ENCODE data around the gene GPC5.
"Not testable (repeated sequence)": the region's sequence is repeated elsewhere in the genome, so short reads cannot be mapped to it uniquely, and the experiment has no call there.

The GPC5 gene

DNA sequence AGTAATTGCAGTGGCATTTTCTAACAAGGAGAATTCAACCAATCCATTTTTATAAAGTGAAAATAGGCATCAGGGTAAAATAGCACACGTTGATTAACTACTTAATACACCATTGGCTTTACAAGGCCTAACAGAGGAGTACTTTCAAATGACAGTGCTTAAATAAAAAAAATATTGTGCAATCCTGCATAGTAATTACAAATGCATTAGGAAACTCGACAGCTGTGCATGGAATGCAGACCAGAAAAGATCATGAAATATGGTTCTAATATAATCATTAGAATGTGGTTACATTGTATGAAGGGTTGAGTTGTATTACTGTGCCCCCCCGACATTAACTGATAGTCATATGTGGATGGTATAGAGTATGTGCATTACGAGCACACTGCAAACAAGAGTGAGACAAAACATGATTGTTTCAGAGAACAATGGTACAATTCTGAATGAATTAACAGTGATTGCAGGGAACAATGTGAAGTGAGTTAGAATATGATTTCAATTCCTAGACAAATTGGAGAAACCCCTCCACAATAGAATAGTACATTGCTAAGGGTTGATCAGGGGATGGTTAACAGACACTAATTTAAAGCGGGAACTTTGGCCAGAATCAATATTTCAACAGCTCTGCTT is 270.6 kb downstream of the GPC5 start:
- Mint-ChIP-seq H3K4me1 (no peaks in the 10 kb centered on the region), H3K36me3 (ENCODE audit: low read depth) (no peaks in the 10 kb centered on the region), H3K4me3 (no peak overlapping the region), H3K9me3 (no peaks in the 10 kb centered on the region), H3K27me3 (no peaks in the 10 kb centered on the region), H3K27ac (no peak overlapping the region)
- DNase-seq = no peak
- no peak for ATAC-seq

DNA sequence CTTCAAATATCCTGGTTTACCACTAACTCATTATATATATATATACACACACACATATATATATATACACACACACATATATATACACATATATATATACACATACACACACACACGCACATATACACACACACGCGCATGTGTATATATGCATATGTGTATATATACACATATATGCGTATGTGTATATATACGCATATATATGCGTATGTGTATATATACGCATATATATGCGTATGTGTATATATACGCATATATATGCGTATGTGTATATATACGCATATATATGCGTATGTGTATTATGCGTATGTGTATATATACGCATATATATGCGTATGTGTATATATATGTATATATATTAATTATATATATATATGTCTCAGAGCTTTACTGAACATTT is 275.9 kb downstream of the GPC5 start:
- not testable (repeated sequence) for H3K4me1 Mint-ChIP-seq; H3K36me3 Mint-ChIP-seq (ENCODE audit: low read depth)

DNA sequence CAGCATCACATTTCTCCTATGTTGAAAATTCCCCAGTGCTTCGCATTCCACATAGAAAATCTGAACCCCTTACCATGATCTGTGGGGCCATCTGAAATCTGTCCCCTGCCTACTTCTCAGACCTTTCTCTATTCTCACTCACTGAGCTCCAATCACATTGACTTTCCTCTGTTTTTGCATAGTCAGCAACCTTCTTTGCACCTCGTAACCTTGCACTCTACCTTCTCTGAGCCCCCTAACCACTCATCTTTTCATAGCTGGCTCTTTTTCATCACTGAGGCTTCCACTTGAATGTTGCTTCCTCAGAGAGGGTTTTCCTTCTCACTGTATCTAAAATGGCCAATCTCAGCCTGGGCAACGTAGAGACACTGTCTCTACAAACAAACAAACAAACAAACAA is 286.3 kb downstream of the GPC5 start:
- no peaks in the 10 kb centered on the region for H3K4me1 Mint-ChIP-seq
- H3K9me3 Mint-ChIP-seq = no peaks in the 10 kb centered on the region
- no peak overlapping the region for H3K27ac Mint-ChIP-seq
- no peaks in the 10 kb centered on the region for H3K36me3 Mint-ChIP-seq (ENCODE audit: low read depth)
- DNase-seq = no peak
- ATAC-seq = no peak
- H3K27me3 Mint-ChIP-seq = no peaks in the 10 kb centered on the region
- no peak overlapping the region for H3K4me3 Mint-ChIP-seq

More for the DNA sequence above, 275.9 kb downstream of the GPC5 start:
- not testable (repeated sequence) for H3K27ac Mint-ChIP-seq, H3K27me3 Mint-ChIP-seq, DNase-seq, ATAC-seq, H3K4me3 Mint-ChIP-seq, H3K9me3 Mint-ChIP-seq

DNA sequence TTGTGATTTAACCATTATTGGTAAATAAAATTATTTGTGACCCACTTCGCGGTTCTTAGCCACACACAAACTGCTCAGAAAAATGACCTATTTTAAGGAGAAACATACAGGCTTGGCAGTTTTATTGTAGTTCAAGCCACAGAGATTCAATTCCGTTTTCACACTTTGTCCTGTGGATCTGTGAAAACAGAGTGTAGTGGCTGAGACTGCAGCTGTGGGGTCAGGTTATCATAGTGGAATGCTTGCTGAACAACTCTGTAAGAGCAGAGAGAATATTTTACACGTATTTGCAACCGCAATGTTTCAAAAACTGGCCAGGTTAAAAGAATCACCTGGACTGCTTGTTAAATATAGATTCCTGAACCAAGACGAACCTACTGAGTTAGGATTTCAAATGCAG is 292.5 kb downstream of the GPC5 start:
- ATAC-seq (no peak), DNase-seq (no peak)
- H3K36me3 Mint-ChIP-seq (ENCODE audit: low read depth) = no peaks in the 10 kb centered on the region
- no peak overlapping the region for H3K27ac Mint-ChIP-seq
- no peaks in the 10 kb centered on the region for H3K27me3 Mint-ChIP-seq
- no peaks in the 10 kb centered on the region for H3K4me1 Mint-ChIP-seq
- H3K9me3 Mint-ChIP-seq = no peaks in the 10 kb centered on the region
- no peak overlapping the region for H3K4me3 Mint-ChIP-seq

DNA sequence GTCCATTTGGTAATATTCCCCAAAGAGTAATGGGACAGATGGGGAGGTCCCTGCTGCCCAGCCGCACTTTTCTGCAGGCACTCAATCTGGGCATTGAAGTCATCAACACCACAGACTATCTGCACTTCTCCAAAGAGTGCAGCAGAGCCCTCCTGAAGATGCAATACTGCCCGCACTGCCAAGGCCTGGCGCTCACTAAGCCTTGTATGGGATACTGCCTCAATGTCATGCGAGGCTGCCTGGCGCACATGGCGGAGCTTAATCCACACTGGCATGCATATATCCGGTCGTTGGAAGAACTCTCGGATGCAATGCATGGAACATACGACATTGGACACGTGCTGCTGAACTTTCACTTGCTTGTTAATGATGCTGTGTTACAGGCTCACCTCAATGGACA is 295.0 kb downstream of the GPC5 start:
- H3K4me1 Mint-ChIP-seq = no peaks in the 10 kb centered on the region
- H3K27me3 Mint-ChIP-seq = no peaks in the 10 kb centered on the region
- no peak for DNase-seq
- no peak overlapping the region for H3K27ac Mint-ChIP-seq
- no peak for ATAC-seq
- H3K36me3 Mint-ChIP-seq (ENCODE audit: low read depth) = no peaks in the 10 kb centered on the region
- H3K4me3 Mint-ChIP-seq = no peak overlapping the region
- H3K9me3 Mint-ChIP-seq = no peaks in the 10 kb centered on the region

DNA sequence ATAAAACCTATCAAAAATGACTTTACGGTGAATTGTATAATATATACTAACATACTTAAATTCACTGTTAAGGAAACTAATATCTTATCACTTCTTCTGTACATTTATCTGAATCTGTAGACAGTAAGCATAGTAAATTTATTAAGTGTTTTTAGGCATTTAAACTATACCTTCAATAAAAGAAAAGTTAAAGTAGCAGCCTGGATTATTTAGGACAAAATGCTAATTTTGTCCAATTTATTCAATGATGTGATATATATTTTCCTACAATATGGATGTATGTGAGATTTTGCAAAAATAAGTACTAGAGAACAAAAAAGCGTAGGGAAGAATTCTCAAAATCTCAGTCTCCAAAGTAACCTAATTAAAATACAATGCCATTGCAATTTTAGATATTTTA is 299.9 kb downstream of the GPC5 start:
- Mint-ChIP-seq H3K4me1 (no peaks in the 10 kb centered on the region), H3K27me3 (no peaks in the 10 kb centered on the region), H3K4me3 (no peak overlapping the region), H3K27ac (no peak overlapping the region), H3K9me3 (no peaks in the 10 kb centered on the region), H3K36me3 (ENCODE audit: low read depth) (no peaks in the 10 kb centered on the region)
- no peak for ATAC-seq
- no peak for DNase-seq

DNA sequence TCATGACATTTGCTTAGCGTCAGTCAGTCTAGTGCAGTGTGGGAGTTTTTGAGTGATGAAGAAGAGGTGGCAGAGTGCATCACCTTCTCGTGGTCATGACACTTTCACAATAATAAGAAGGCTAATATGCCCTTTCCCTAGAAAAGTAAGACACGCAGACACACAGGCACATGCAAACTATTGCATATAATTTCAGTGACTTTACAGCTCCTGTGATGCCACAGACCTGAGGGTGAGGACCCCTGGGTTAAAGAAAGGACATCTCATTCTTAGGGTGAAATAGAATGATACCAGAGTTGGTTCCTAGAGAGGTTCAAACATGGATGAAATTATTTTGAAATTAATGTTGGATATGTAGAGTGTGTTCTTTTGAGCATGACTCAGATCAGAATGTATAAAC is 300.3 kb downstream of the GPC5 start:
- no peak overlapping the region for H3K27ac Mint-ChIP-seq
- no peaks in the 10 kb centered on the region for H3K4me1 Mint-ChIP-seq
- no peaks in the 10 kb centered on the region for H3K9me3 Mint-ChIP-seq
- ATAC-seq = no peak
- no peaks in the 10 kb centered on the region for H3K36me3 Mint-ChIP-seq (ENCODE audit: low read depth)
- H3K27me3 Mint-ChIP-seq = no peaks in the 10 kb centered on the region
- DNase-seq = no peak
- H3K4me3 Mint-ChIP-seq = no peak overlapping the region

DNA sequence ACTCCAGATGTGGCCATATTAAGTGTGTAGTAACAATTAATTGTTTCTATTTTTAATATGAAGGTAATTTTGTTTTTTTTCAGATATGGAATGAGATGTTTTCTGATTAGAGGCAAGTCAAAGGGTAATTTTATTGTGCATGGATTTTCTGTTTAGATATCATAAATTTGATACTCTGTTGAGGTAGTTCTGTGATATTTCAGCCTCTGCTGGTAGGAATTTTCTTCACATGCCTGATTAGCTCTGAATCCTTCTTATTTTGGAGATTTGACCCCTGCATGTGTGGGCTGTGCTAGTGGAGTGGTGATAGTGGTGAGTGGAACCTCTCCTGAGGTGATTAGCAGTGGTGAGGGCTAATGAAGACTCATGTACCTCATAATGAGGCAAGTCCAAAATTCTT is 301.4 kb downstream of the GPC5 start:
- ATAC-seq = no peak
- H3K27ac Mint-ChIP-seq = no peak overlapping the region
- no peaks in the 10 kb centered on the region for H3K36me3 Mint-ChIP-seq (ENCODE audit: low read depth)

DNA sequence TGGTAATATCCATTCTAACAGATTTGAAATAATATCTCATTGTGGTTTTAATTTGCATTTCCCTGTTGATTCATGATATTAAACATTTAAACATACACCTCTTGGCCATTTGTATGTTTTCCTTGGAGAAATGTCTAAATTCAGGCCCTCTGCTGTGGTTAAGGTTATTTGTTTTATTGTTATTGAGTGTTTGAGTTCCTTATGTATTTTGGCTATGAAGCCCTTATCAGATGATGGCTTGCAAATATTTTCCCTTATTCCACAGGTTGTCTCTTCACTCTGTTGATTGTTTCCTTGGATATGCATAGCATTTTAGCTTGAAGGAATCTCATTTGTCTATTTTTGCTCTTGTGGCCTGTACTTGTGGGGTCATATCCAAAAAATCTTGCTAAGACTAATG is 303.6 kb downstream of the GPC5 start:
- H3K9me3 Mint-ChIP-seq = peaks cover 7% of the 10 kb centered on the region

More for the DNA sequence above, 301.4 kb downstream of the GPC5 start:
- no peak for DNase-seq
- peaks cover 7% of the 10 kb centered on the region for H3K9me3 Mint-ChIP-seq
- no peak overlapping the region for H3K4me3 Mint-ChIP-seq
- no peaks in the 10 kb centered on the region for H3K4me1 Mint-ChIP-seq
- no peaks in the 10 kb centered on the region for H3K27me3 Mint-ChIP-seq

DNA sequence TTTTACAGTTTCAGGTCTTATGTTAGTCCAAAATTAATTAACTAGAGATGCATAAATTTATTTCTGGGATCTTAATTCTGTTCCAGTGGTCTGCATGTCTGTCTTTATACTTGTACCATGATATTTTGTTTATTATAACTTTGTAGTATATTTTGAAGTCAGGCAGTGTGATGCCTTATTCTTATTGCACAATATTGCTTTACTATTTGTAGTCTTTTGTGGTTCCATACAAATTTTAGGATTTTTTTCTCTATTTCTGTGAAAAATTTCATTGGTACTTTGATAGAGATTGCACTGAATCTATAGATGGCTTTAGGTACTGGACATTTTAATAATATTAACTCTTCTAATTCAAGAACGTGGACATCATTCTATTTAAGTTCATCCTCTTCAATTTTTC is 304.0 kb downstream of the GPC5 start:
- no peak overlapping the region for H3K4me3 Mint-ChIP-seq
- no peak for DNase-seq
- no peak overlapping the region for H3K27ac Mint-ChIP-seq
- H3K36me3 Mint-ChIP-seq (ENCODE audit: low read depth) = no peaks in the 10 kb centered on the region
- no peaks in the 10 kb centered on the region for H3K4me1 Mint-ChIP-seq
- no peaks in the 10 kb centered on the region for H3K27me3 Mint-ChIP-seq
- peaks cover 7% of the 10 kb centered on the region for H3K9me3 Mint-ChIP-seq
- ATAC-seq = no peak

More for the DNA sequence above, 303.6 kb downstream of the GPC5 start:
- no peak for DNase-seq
- no peak for ATAC-seq
- H3K4me1 Mint-ChIP-seq = no peaks in the 10 kb centered on the region
- H3K36me3 Mint-ChIP-seq (ENCODE audit: low read depth) = no peaks in the 10 kb centered on the region
- no peaks in the 10 kb centered on the region for H3K27me3 Mint-ChIP-seq
- H3K4me3 Mint-ChIP-seq = no peak overlapping the region
- no peak overlapping the region for H3K27ac Mint-ChIP-seq

DNA sequence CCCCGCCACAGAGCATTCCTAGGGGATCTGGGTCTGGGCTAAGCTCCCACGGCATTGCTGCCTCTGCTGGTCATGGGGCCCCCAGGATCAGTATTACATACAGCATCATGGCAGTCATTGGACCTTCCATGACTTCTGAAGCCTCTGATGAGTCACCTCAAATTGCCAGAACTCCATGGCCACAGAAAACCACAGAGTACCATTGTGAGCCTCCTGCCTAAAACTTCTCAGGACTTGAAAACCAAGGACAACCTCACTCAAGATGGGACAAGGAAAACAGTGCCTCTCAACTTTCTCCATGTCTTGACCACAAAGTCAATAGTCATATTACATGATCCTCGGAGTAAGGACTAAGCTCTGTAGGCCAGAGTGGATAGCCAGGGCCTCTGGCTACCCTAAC is 306.0 kb downstream of the GPC5 start:
- no peaks in the 10 kb centered on the region for H3K4me1 Mint-ChIP-seq
- ATAC-seq = no peak
- DNase-seq = no peak
- no peak overlapping the region for H3K27ac Mint-ChIP-seq
- no peaks in the 10 kb centered on the region for H3K27me3 Mint-ChIP-seq
- H3K9me3 Mint-ChIP-seq = peaks cover 7% of the 10 kb centered on the region
- no peaks in the 10 kb centered on the region for H3K36me3 Mint-ChIP-seq (ENCODE audit: low read depth)
- H3K4me3 Mint-ChIP-seq = no peak overlapping the region

DNA sequence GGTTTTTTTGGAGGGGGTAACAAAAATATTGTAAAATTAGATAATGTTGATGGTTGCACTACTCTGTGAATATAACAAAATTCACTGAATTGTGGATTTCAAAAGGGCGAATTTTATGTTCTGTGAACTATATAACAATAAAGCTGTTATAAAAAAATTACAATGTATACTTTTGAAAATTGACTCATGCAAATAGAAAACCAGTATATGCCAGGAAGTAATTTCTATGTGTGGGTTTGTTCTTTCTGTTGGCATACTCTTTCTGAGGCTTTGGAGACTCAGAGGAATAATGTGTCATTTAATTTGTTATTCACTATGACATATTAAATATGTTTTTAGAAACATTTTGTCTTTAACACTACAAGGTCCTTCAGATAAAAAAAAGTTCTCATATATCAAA is 310.1 kb downstream of the GPC5 start:
- no peak overlapping the region for H3K27ac Mint-ChIP-seq
- H3K4me3 Mint-ChIP-seq = no peak overlapping the region
- ATAC-seq (no peak), DNase-seq (no peak)
- no peaks in the 10 kb centered on the region for H3K27me3 Mint-ChIP-seq
- H3K9me3 Mint-ChIP-seq = peaks cover 7% of the 10 kb centered on the region
- no peaks in the 10 kb centered on the region for H3K36me3 Mint-ChIP-seq (ENCODE audit: low read depth)
- H3K4me1 Mint-ChIP-seq = no peaks in the 10 kb centered on the region

DNA sequence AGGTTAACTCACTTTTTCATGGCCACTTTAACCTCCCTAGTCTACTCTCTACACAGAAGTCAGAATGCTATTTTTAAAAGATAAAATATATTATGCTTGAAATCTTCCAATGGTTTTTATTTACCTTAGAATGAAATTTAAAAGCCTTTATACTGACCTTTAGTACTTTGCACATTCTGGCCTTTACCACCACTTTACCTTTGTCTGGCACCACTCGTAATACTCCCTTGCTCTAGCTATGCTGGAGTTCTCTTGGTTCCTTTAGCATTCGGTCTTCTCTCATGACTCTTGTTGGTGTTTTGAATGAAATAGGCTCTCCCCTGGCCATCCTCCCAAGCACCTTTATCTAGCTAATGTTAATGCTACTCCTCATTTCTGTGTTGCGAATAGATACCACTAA is 310.8 kb downstream of the GPC5 start:
- Mint-ChIP-seq H3K36me3 (ENCODE audit: low read depth) (no peaks in the 10 kb centered on the region), H3K4me3 (no peak overlapping the region), H3K9me3 (peaks cover 5% of the 10 kb centered on the region), H3K27me3 (no peaks in the 10 kb centered on the region), H3K27ac (no peak overlapping the region), H3K4me1 (no peaks in the 10 kb centered on the region)
- DNase-seq (no peak), ATAC-seq (no peak)

DNA sequence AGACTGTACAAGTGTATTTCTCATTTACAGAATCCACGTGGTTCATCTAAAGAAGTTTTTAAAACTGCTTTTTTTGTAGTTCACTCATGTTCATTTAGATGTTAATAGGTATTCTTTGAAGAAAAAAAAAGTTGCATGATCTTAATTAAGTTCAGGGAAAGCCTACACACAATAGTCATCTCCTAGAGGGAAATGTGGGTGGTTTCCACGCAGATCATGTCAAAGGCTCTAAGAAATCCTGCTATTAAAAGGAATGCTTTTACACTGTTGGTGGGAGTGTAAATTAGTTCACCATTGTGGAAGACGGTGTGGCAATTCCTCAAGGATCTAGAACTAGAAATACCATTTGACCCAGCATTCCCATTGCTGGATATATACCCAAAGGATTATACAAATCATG is 312.3 kb downstream of the GPC5 start:
- DNase-seq = no peak
- Mint-ChIP-seq H3K36me3 (ENCODE audit: low read depth) (no peaks in the 10 kb centered on the region), H3K9me3 (no peaks in the 10 kb centered on the region), H3K27me3 (no peaks in the 10 kb centered on the region), H3K27ac (no peak overlapping the region), H3K4me1 (no peaks in the 10 kb centered on the region), H3K4me3 (no peak overlapping the region)
- no peak for ATAC-seq

DNA sequence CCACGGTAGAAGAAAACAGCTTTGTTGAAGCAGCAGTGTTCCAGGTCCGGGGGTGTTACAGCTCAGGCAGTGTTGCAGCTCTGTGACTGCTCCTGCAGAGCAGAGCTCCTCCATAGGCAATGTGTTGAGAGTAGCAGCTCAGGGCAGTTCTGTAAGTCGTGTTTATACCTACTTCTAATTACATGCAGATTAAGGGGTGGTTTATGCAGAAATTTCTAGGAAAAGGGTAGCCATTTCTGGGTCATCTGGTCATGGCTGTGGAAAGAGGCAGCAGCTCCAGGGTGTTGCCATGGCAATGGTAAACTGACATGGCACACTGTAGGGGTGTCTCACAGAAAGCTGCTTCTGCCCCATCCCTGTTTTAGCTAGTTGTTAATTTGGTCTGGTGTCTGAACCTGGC is 316.4 kb downstream of the GPC5 start:
- Mint-ChIP-seq H3K27me3 (peaks cover 2% of the 10 kb centered on the region), H3K36me3 (ENCODE audit: low read depth) (no peaks in the 10 kb centered on the region), H3K27ac (no peak overlapping the region), H3K9me3 (no peaks in the 10 kb centered on the region), H3K4me1 (no peaks in the 10 kb centered on the region), H3K4me3 (no peak overlapping the region)
- no peak for ATAC-seq
- no peak for DNase-seq

DNA sequence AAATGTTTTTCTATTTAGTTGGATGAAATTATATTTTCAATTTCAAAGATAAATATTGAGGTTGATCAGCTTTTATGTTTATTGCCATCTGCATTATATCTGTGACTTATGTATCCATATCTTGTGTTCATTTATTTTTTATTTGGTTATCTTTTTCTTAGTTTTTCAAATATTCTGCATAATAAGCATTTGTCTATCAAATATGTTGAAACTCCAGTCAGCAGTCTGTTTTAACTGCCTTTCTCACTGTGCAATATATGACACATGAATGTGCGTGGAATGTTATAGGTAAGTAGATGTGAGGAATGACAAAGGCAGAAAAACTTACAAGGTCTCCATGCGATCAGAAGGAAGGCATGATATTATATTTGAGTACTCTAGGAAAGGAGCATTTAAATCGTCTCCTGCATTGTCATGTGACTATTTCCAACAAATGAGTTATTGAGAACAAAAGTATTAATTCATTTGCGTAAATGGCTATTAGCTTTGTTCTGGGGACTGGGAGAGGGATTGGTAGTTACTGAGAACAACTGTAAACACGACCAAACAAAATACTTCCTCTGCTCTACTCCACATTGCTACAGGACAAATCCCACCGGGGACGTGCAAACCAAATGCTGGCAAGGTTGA is 318.1 kb downstream of the GPC5 start:
- DNase-seq (no peak), ATAC-seq (no peak)
- no peaks in the 10 kb centered on the region for H3K4me1 Mint-ChIP-seq
- peaks cover 2% of the 10 kb centered on the region for H3K27me3 Mint-ChIP-seq
- H3K27ac Mint-ChIP-seq = no peak overlapping the region
- no peaks in the 10 kb centered on the region for H3K36me3 Mint-ChIP-seq (ENCODE audit: low read depth)
- no peaks in the 10 kb centered on the region for H3K9me3 Mint-ChIP-seq
- H3K4me3 Mint-ChIP-seq = no peak overlapping the region
